ENCODE results near the gene CCR2.

CCR2 gene

DNA sequence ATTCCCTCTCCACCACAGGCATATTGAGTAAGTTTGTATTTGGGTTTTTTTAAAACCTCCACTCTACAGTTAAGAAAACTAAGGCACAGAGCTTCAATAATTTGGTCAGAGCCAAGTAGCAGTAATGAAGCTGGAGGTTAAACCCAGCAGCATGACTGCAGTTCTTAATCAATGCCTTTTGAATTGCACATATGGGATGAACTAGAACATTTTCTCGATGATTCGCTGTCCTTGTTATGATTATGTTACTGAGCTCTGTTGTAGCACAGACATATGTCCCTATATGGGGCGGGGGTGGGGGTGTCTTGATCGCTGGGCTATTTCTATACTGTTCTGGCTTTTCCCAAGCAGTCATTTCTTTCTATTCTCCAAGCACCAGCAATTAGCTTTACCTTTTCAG is 15.2 kb downstream of the CCR2 start:
- no peaks in the 10 kb centered on the region for H3K27me3 ChIP-seq (ENCODE audit: insufficient read depth, low read length)
- H3K36me3 ChIP-seq (ENCODE audit: insufficient read depth, low read length): no peaks in the 10 kb centered on the region
- no peak overlapping the region for H3K4me3 ChIP-seq (ENCODE audit: low read length)
- 96% methylated on average over 4 of the region's 4 CpGs for WGBS
- H3K4me1 ChIP-seq (ENCODE audit: insufficient read depth, low read length): no peaks in the 10 kb centered on the region
- no peak overlapping the region for H3K9ac ChIP-seq (ENCODE audit: low read depth, low read length)
- H3K27ac ChIP-seq (ENCODE audit: low read depth, low read length): no peak overlapping the region
- no peaks in the 10 kb centered on the region for H3K9me3 ChIP-seq (ENCODE audit: insufficient read depth, low read depth, low read length)

DNA sequence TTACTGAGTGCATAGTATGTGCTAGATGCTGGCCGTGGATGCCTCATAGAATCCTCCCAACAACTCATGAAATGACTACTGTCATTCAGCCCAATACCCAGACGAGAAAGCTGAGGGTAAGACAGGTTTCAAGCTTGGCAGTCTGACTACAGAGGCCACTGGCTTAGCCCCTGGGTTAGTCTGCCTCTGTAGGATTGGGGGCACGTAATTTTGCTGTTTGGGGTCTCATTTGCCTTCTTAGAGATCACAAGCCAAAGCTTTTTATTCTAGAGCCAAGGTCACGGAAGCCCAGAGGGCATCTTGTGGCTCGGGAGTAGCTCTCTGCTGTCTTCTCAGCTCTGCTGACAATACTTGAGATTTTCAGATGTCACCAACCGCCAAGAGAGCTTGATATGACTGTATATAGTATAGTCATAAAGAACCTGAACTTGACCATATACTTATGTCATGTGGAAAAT is 15.8 kb downstream of the CCR2 start:
- H3K9me3 ChIP-seq (ENCODE audit: insufficient read depth, low read depth, low read length): no peaks in the 10 kb centered on the region
- H3K27ac ChIP-seq (ENCODE audit: low read depth, low read length): no peak overlapping the region
- H3K9ac ChIP-seq (ENCODE audit: low read depth, low read length): no peak overlapping the region
- H3K27me3 ChIP-seq (ENCODE audit: insufficient read depth, low read length): no peaks in the 10 kb centered on the region
- no peak overlapping the region for H3K4me3 ChIP-seq (ENCODE audit: low read length)
- 89% methylated on average over 5 of the region's 6 CpGs for WGBS
- no peaks in the 10 kb centered on the region for H3K4me1 ChIP-seq (ENCODE audit: insufficient read depth, low read length)
- H3K36me3 ChIP-seq (ENCODE audit: insufficient read depth, low read length): no peaks in the 10 kb centered on the region

DNA sequence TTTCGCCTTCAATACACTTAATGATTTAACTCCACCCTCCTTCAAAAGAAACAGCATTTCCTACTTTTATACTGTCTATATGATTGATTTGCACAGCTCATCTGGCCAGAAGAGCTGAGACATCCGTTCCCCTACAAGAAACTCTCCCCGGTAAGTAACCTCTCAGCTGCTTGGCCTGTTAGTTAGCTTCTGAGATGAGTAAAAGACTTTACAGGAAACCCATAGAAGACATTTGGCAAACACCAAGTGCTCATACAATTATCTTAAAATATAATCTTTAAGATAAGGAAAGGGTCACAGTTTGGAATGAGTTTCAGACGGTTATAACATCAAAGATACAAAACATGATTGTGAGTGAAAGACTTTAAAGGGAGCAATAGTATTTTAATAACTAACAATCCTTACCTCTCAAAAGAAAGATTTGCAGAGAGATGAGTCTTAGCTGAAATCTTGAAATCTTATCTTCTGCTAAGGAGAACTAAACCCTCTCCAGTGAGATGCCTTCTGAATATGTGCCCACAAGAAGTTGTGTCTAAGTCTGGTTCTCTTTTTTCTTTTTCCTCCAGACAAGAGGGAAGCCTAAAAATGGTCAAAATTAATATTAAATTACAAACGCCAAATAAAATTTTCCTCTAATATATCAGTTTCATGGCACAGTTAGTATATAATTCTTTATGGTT is 17.1 kb downstream of the CCR2 start, which contains the start of gene CCR5:
CCR5 (plus strand) TSS at position 108 of the 680 bp plus-strand sequence. CDS start 1,957 bp downstream, outside the sequence.
- H3K9ac ChIP-seq (ENCODE audit: low read depth, low read length): no peak within 1 kb of the TSS
- H3K27ac ChIP-seq (ENCODE audit: low read depth, low read length): no peak within 1 kb of the TSS
- H3K36me3 ChIP-seq (ENCODE audit: insufficient read depth, low read length): no peaks in the 10 kb centered on the region
- no peaks in the 10 kb centered on the region for H3K27me3 ChIP-seq (ENCODE audit: insufficient read depth, low read length)
- H3K9me3 ChIP-seq (ENCODE audit: insufficient read depth, low read depth, low read length): no peaks in the 10 kb centered on the region
- no peaks in the 10 kb centered on the region for H3K4me1 ChIP-seq (ENCODE audit: insufficient read depth, low read length)
- H3K4me3 ChIP-seq (ENCODE audit: low read length): no peak within 1 kb of the TSS
- 91% methylated on average over 3 of the region's 5 CpGs for WGBS

DNA sequence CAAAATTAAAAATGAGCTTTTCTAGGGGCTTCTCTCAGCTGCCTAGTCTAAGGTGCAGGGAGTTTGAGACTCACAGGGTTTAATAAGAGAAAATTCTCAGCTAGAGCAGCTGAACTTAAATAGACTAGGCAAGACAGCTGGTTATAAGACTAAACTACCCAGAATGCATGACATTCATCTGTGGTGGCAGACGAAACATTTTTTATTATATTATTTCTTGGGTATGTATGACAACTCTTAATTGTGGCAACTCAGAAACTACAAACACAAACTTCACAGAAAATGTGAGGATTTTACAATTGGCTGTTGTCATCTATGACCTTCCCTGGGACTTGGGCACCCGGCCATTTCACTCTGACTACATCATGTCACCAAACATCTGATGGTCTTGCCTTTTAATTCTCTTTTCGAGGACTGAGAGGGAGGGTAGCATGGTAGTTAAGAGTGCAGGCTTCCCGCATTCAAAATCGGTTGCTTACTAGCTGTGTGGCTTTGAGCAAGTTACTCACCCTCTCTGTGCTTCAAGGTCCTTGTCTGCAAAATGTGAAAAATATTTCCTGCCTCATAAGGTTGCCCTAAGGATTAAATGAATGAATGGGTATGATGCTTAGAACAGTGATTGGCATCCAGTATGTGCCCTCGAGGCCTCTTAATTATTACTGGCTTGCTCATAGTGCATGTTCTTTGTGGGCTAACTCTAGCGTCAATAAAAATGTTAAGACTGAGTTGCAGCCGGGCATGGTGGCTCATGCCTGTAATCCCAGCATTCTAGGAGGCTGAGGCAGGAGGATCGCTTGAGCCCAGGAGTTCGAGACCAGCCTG is 17.8 kb downstream of the CCR2 start:
- Histone ChIP-seq H3K9ac (ENCODE audit: low read depth, low read length) (no peak overlapping the region), H3K4me1 (ENCODE audit: insufficient read depth, low read length) (no peaks in the 10 kb centered on the region), H3K9me3 (ENCODE audit: insufficient read depth, low read depth, low read length) (no peaks in the 10 kb centered on the region), H3K27ac (ENCODE audit: low read depth, low read length) (no peak overlapping the region), H3K36me3 (ENCODE audit: insufficient read depth, low read length) (no peaks in the 10 kb centered on the region), H3K27me3 (ENCODE audit: insufficient read depth, low read length) (no peaks in the 10 kb centered on the region), H3K4me3 (ENCODE audit: low read length) (no peak overlapping the region)
- WGBS: 80% methylated on average over 9 of the region's 10 CpGs

DNA sequence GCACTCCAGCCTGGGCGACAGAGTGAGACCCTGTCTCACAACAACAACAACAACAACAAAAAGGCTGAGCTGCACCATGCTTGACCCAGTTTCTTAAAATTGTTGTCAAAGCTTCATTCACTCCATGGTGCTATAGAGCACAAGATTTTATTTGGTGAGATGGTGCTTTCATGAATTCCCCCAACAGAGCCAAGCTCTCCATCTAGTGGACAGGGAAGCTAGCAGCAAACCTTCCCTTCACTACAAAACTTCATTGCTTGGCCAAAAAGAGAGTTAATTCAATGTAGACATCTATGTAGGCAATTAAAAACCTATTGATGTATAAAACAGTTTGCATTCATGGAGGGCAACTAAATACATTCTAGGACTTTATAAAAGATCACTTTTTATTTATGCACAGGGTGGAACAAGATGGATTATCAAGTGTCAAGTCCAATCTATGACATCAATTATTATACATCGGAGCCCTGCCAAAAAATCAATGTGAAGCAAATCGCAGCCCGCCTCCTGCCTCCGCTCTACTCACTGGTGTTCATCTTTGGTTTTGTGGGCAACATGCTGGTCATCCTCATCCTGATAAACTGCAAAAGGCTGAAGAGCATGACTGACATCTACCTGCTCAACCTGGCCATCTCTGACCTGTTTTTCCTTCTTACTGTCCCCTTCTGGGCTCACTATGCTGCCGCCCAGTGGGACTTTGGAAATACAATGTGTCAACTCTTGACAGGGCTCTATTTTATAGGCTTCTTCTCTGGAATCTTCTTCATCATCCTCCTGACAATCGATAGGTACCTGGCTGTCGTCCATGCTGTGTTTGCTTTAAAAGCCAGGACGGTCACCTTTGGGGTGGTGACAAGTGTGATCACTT is 18.8 kb downstream of the CCR2 start:
- Histone ChIP-seq H3K36me3 (ENCODE audit: insufficient read depth, low read length) (no peaks in the 10 kb centered on the region), H3K4me3 (ENCODE audit: low read length) (no peak overlapping the region), H3K9me3 (ENCODE audit: insufficient read depth, low read depth, low read length) (no peaks in the 10 kb centered on the region), H3K27me3 (ENCODE audit: insufficient read depth, low read length) (no peaks in the 10 kb centered on the region), H3K9ac (ENCODE audit: low read depth, low read length) (no peak overlapping the region), H3K4me1 (ENCODE audit: insufficient read depth, low read length) (no peaks in the 10 kb centered on the region), H3K27ac (ENCODE audit: low read depth, low read length) (no peak overlapping the region)
- 93% methylated on average over 9 of the region's 9 CpGs for WGBS

DNA sequence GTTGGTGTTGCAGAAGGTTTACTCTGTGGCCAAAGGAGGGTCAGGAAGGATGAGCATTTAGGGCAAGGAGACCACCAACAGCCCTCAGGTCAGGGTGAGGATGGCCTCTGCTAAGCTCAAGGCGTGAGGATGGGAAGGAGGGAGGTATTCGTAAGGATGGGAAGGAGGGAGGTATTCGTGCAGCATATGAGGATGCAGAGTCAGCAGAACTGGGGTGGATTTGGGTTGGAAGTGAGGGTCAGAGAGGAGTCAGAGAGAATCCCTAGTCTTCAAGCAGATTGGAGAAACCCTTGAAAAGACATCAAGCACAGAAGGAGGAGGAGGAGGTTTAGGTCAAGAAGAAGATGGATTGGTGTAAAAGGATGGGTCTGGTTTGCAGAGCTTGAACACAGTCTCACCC is 20.8 kb downstream of the CCR2 start:
- no peaks in the 10 kb centered on the region for H3K27me3 ChIP-seq (ENCODE audit: insufficient read depth, low read length)
- no peak overlapping the region for H3K4me3 ChIP-seq (ENCODE audit: low read length)
- WGBS: 87% methylated on average over 3 of the region's 3 CpGs
- no peaks in the 10 kb centered on the region for H3K36me3 ChIP-seq (ENCODE audit: insufficient read depth, low read length)
- no peaks in the 10 kb centered on the region for H3K9me3 ChIP-seq (ENCODE audit: insufficient read depth, low read depth, low read length)
- no peaks in the 10 kb centered on the region for H3K4me1 ChIP-seq (ENCODE audit: insufficient read depth, low read length)
- no peak overlapping the region for H3K27ac ChIP-seq (ENCODE audit: low read depth, low read length)
- H3K9ac ChIP-seq (ENCODE audit: low read depth, low read length): no peak overlapping the region

DNA sequence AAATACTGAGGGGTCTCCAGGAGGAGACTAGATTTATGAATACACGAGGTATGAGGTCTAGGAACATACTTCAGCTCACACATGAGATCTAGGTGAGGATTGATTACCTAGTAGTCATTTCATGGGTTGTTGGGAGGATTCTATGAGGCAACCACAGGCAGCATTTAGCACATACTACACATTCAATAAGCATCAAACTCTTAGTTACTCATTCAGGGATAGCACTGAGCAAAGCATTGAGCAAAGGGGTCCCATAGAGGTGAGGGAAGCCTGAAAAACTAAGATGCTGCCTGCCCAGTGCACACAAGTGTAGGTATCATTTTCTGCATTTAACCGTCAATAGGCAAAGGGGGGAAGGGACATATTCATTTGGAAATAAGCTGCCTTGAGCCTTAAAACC is 21.3 kb downstream of the CCR2 start:
- WGBS: 92% methylated on average over 2 of the region's 2 CpGs
- Histone ChIP-seq H3K9me3 (ENCODE audit: insufficient read depth, low read depth, low read length) (no peaks in the 10 kb centered on the region), H3K4me1 (ENCODE audit: insufficient read depth, low read length) (0 out of 2 replicates have a peak, but pooled peaks cover 2% of the 10 kb centered on the region), H3K36me3 (ENCODE audit: insufficient read depth, low read length) (no peaks in the 10 kb centered on the region), H3K27me3 (ENCODE audit: insufficient read depth, low read length) (no peaks in the 10 kb centered on the region), H3K4me3 (ENCODE audit: low read length) (no peak overlapping the region), H3K9ac (ENCODE audit: low read depth, low read length) (no peak overlapping the region), H3K27ac (ENCODE audit: low read depth, low read length) (no peak overlapping the region)

DNA sequence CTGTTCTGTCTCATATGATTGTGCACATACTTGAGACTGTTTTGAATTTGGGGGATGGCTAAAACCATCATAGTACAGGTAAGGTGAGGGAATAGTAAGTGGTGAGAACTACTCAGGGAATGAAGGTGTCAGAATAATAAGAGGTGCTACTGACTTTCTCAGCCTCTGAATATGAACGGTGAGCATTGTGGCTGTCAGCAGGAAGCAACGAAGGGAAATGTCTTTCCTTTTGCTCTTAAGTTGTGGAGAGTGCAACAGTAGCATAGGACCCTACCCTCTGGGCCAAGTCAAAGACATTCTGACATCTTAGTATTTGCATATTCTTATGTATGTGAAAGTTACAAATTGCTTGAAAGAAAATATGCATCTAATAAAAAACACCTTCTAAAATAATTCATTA is 21.9 kb downstream of the CCR2 start:
- H3K27ac ChIP-seq (ENCODE audit: low read depth, low read length): no peak overlapping the region
- WGBS: 11% methylated on average over 2 of the region's 2 CpGs
- no peaks in the 10 kb centered on the region for H3K36me3 ChIP-seq (ENCODE audit: insufficient read depth, low read length)
- H3K9ac ChIP-seq (ENCODE audit: low read depth, low read length): no peak overlapping the region
- H3K4me3 ChIP-seq (ENCODE audit: low read length): no peak overlapping the region
- no peaks in the 10 kb centered on the region for H3K27me3 ChIP-seq (ENCODE audit: insufficient read depth, low read length)
- H3K9me3 ChIP-seq (ENCODE audit: insufficient read depth, low read depth, low read length): no peaks in the 10 kb centered on the region
- H3K4me1 ChIP-seq (ENCODE audit: insufficient read depth, low read length): peaks cover 8% of the 10 kb centered on the region

DNA sequence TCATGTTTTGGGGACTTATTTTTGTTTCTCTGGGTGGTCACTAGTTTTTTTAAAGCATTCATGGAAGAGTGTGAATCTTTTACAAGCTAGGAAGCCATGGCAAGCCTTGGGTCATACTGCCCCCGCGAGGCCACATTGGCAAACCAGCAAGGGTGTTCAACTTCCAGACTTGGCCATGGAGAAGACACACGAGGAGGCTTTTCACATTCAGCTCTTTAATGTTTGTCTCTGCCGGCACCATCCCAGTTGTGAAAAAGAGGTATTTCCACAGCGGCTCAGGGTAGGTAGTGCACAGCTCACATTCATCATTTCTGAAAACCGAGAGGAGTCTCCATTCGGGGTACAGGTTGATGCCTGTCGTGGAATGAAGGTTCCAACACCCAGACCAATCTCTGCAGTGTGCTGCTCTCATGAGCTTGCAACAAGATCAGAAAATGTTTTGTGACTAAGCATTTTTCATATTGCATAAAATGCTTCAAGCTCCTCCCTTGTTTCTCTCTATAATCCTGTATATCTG is 24.6 kb downstream of the CCR2 start:
- Histone ChIP-seq H3K4me3 (ENCODE audit: low read length) (no peak overlapping the region), H3K9ac (ENCODE audit: low read depth, low read length) (no peak overlapping the region), H3K4me1 (ENCODE audit: insufficient read depth, low read length) (peaks cover 10% of the 10 kb centered on the region), H3K27ac (ENCODE audit: low read depth, low read length) (no peak overlapping the region), H3K36me3 (ENCODE audit: insufficient read depth, low read length) (no peaks in the 10 kb centered on the region), H3K9me3 (ENCODE audit: insufficient read depth, low read depth, low read length) (no peaks in the 10 kb centered on the region), H3K27me3 (ENCODE audit: insufficient read depth, low read length) (no peaks in the 10 kb centered on the region)
- WGBS: 54% methylated on average over 8 of the region's 8 CpGs

DNA sequence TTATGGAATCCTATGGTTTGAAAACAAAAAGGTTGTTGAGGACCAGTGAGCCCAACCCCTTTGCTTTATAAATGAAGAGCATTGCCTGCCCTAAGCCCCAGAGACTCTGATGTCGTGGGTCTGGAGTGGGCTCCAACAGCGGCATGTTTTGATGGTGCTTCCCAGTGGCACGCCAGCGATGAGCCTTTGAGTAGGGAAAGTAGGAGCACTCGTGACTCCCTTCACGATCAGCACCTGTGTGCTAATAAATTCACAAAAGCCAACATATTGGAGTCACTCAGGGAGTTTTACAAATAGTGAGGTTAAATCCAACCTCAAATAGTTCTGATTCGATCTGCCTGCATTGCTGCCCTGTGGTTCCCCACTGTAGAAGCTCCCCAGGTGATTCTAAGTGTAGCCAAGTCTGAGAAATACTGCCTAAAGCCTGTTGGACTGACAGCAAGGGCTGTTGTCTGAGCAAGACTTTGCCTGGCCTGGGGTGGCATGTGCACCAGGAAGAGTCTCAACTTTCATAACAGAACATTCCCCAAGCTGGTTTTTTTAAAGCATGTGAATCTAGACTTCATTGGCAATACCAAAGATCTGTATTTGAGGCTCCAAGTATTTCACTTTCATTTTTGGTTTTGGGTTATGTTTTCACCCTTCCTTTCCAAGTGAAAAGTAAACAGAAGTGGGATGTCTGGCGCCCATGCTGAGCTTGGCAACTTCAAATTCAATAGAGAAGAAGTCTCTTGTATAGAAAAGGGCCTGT is 26.7 kb downstream of the CCR2 start:
- Histone ChIP-seq H3K27ac (ENCODE audit: low read depth, low read length) (no peak overlapping the region), H3K27me3 (ENCODE audit: insufficient read depth, low read length) (no peaks in the 10 kb centered on the region), H3K9me3 (ENCODE audit: insufficient read depth, low read depth, low read length) (no peaks in the 10 kb centered on the region), H3K4me1 (ENCODE audit: insufficient read depth, low read length) (peaks cover 10% of the 10 kb centered on the region), H3K4me3 (ENCODE audit: low read length) (no peak overlapping the region), H3K9ac (ENCODE audit: low read depth, low read length) (no peak overlapping the region), H3K36me3 (ENCODE audit: insufficient read depth, low read length) (no peaks in the 10 kb centered on the region)
- WGBS: 73% methylated on average over 8 of the region's 8 CpGs
